BLaER1 (cell line): Measurements from ENCODE around the gene VANGL2.

Source experiments
- H3K27ac ChIP-seq: shearing (Covaris generic); formaldehyde crosslinking; 2 replicates; pipeline ENCODE4 v1.8.1; 2022
- H3K27me3 ChIP-seq: shearing (Covaris generic); formaldehyde crosslinking; 2 replicates; pipeline ENCODE4 v1.8.1; 2022
- H3K36me3 ChIP-seq: shearing (Covaris generic); formaldehyde crosslinking; 2 replicates; pipeline ENCODE4 v1.8.1; 2022
- H3K4me1 ChIP-seq: shearing (Covaris generic); formaldehyde crosslinking; 2 replicates; pipeline ENCODE4 v1.8.1; 2022
- H3K4me2 ChIP-seq: shearing (Covaris generic); formaldehyde crosslinking; 2 replicates; pipeline ENCODE4 v1.8.1; 2022
- H3K4me3 ChIP-seq: shearing (Covaris generic); formaldehyde crosslinking; 2 replicates; pipeline ENCODE4 v1.8.1; 2022
- H3K9ac ChIP-seq: shearing (Covaris generic); formaldehyde crosslinking; 2 replicates; pipeline ENCODE4 v1.8.1; 2022
- H3K9me3 ChIP-seq: shearing (Covaris generic); formaldehyde crosslinking; 2 replicates; pipeline ENCODE4 v1.8.1; 2022
- H4K20me1 ChIP-seq: shearing (Covaris generic); formaldehyde crosslinking; 2 replicates; pipeline ENCODE4 v1.8.1; 2022
- Cebpa-rat ChIP-seq: shearing (Covaris generic); IDR thresholded peaks from 2 replicates; pipeline ENCODE4 v1.8.1; 2022

The VANGL2 gene

GRCh38 chr1:160361814-160362167 lies 38.6 kb upstream of the VANGL2 start:
- Histone ChIP-seq H3K4me1 (peaks cover 38% of the 10 kb centered on the region), H3K4me2 (peak overlapping the region; percentile 8; the same call in 1 of the 2 replicates), H3K27me3 (no peaks in the 10 kb centered on the region), H3K27ac (peak overlapping the region; percentile 33), H3K4me3 (no peak overlapping the region), H4K20me1 (no peaks in the 10 kb centered on the region), H3K9ac (no peak overlapping the region; the same call in 1 of the 2 replicates), H3K9me3 (no peaks in the 10 kb centered on the region), H3K36me3 (peaks cover 34% of the 10 kb centered on the region)
- TF ChIP-seq Cebpa-rat, result no peak

DNA sequence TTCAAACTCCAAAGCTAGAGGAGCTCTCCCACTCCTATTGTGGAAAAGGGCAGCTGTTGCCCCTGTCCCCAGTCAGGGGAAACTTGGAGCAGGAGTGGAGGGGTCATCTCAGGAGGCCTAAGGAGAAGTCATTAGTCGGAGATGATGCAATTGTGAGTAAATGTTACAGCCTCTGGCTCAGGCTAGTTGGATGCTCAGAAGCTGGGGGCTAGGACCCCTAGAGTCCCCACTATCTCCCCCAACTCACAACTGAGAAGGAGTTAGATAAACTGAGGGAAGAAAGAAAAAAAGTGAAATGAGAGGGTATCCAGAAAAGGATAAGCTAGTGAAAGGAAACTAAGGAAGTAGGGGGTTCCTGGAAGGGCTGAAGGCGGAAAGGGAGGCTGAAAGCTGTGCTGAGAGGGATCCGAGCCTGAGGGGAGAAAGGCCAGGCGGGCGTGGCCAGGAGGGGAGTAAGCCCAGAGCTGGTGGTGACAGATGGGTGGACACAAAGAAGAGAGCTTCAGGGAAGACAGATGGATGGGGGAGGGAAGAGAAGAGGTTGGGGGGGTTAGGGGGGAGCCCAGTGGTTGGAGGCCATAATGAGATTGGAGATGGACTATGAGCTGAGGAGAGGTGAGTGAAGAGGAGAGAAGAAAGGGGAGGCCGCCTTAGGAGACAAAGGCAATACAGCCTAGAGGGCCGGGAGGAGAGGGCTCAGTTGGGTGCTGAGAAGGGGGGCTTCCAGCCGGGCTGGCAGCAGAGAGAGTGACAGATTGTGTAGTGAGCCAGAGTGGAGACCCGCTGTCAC lies 38.0 kb upstream of the VANGL2 start:
- Histone ChIP-seq H3K9ac (peak overlapping the region; percentile 34; the same call in 1 of the 2 replicates), H3K4me2 (peak overlapping the region; percentile 8; the same call in 1 of the 2 replicates), H4K20me1 (no peaks in the 10 kb centered on the region), H3K9me3 (no peaks in the 10 kb centered on the region), H3K4me3 (no peak overlapping the region), H3K27me3 (no peaks in the 10 kb centered on the region), H3K27ac (peak overlapping the region; percentile 33), H3K36me3 (peaks cover 28% of the 10 kb centered on the region), H3K4me1 (peaks cover 38% of the 10 kb centered on the region)
- no peak for TF ChIP-seq Cebpa-rat

- Histone ChIP-seq H3K4me1 (peaks cover 38% of the 10 kb centered on the region), H4K20me1 (no peaks in the 10 kb centered on the region), H3K9me3 (no peaks in the 10 kb centered on the region), H3K27ac (0 out of 2 replicates have a peak overlapping the region, but pooled peaks have one; percentile 33), H3K4me3 (no peak overlapping the region), H3K9ac (0 out of 2 replicates have a peak overlapping the region, but pooled peaks have one; percentile 34), H3K27me3 (no peaks in the 10 kb centered on the region), H3K36me3 (peaks cover 22% of the 10 kb centered on the region), H3K4me2 (0 out of 2 replicates have a peak overlapping the region, but pooled peaks have one; percentile 8)
- no peak for TF ChIP-seq Cebpa-rat
Measured at GRCh38 chr1:160363010-160363409, 37.4 kb upstream of the VANGL2 start.

DNA sequence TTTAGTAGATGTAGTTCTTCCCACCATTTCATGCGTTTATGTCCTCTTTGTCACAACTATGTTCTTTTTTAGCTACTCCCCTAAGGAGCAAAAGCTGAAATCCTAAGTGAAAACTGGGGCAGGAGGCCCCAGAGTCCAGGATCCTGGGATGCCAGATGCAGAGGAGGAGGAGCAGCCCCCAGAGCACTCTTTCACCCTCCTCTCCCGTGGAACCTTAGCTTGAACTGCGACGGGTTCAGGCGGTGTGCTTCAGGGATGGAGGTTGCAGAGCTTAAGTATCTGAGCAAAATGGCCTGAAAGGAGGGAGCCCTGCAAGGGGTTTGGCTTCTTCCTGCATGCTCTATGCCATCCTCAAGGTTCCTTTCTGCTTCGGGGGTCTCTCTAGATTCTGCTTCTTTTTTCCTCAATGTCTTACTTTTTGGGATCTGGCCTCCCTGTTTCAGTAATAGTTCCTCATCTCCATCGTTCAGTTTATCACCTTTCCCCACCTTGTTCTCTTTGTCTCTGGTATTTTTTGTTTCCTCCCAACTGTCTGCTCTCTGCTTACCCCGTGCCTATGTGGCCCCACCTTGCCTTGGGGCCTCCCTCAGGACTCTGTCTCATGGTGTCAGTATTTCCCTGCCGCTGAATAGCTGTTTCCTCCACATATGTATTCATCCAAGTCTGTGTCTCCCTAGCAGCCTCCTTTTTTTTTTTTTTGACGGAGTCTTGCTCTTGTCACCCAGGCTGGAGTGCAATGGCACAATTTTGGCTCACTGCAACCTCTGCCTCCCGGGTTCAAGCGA lies 36.2 kb upstream of the VANGL2 start:
- no peaks in the 10 kb centered on the region for H3K27me3 ChIP-seq
- no peak overlapping the region for H3K4me3 ChIP-seq
- H4K20me1 ChIP-seq, result no peaks in the 10 kb centered on the region
- no peak overlapping the region for H3K27ac ChIP-seq
- H3K4me2 ChIP-seq, result no peak overlapping the region
- H3K9me3 ChIP-seq, result no peaks in the 10 kb centered on the region
- TF ChIP-seq Cebpa-rat, result no peak
- H3K36me3 ChIP-seq, result peaks cover 12% of the 10 kb centered on the region
- peaks cover 38% of the 10 kb centered on the region for H3K4me1 ChIP-seq
- no peak overlapping the region for H3K9ac ChIP-seq

- H3K27me3 ChIP-seq, result no peaks in the 10 kb centered on the region
- no peak overlapping the region for H3K4me3 ChIP-seq
- no peak overlapping the region for H3K27ac ChIP-seq
- no peaks in the 10 kb centered on the region for H4K20me1 ChIP-seq
- TF ChIP-seq Cebpa-rat, result no peak
- peaks cover 29% of the 10 kb centered on the region for H3K4me1 ChIP-seq
- H3K4me2 ChIP-seq, result no peak overlapping the region
- H3K9ac ChIP-seq, result no peak overlapping the region
- no peaks in the 10 kb centered on the region for H3K9me3 ChIP-seq
- H3K36me3 ChIP-seq, result peaks cover 7% of the 10 kb centered on the region
Measured at GRCh38 chr1:160365325-160365724, 35.0 kb upstream of the VANGL2 start.

- no peak within 1 kb of the TSS for H3K9ac ChIP-seq
- H3K4me3 ChIP-seq, result no peak within 1 kb of the TSS
- no peak within 1 kb of the TSS for H3K27ac ChIP-seq
- TF ChIP-seq Cebpa-rat, result no peak
- no peaks in the 10 kb centered on the region for H3K36me3 ChIP-seq
- H3K27me3 ChIP-seq, result no peaks in the 10 kb centered on the region
- H4K20me1 ChIP-seq, result no peaks in the 10 kb centered on the region
- H3K9me3 ChIP-seq, result no peaks in the 10 kb centered on the region
- no peak within 1 kb of the TSS for H3K4me2 ChIP-seq
- peaks cover 13% of the 10 kb centered on the region for H3K4me1 ChIP-seq
Measured at GRCh38 chr1:160366731-160367515, 33.4 kb upstream of the VANGL2 start, which contains the start of gene NHLH1. TSS of gene NHLH1 (plus strand) at chr1:160367071. CDS start at chr1:160370732, 3,661 bp downstream.

GRCh38 chr1:160367516-160367900 lies 32.9 kb upstream of the VANGL2 start:
- no peak for TF ChIP-seq Cebpa-rat
- Histone ChIP-seq H3K36me3 (no peaks in the 10 kb centered on the region), H3K4me1 (peaks cover 7% of the 10 kb centered on the region; the same call in 1 of the 2 replicates), H3K9me3 (no peaks in the 10 kb centered on the region), H3K4me3 (no peak overlapping the region), H3K27me3 (no peaks in the 10 kb centered on the region), H4K20me1 (no peaks in the 10 kb centered on the region), H3K4me2 (no peak overlapping the region), H3K9ac (no peak overlapping the region), H3K27ac (no peak overlapping the region)

- Histone ChIP-seq H3K27ac (no peak overlapping the region), H3K4me2 (no peak overlapping the region), H3K4me3 (no peak overlapping the region), H3K9me3 (no peaks in the 10 kb centered on the region), H3K9ac (no peak overlapping the region), H3K27me3 (no peaks in the 10 kb centered on the region), H3K4me1 (peaks cover under 1% of the 10 kb centered on the region; the same call in 1 of the 2 replicates), H3K36me3 (no peaks in the 10 kb centered on the region), H4K20me1 (no peaks in the 10 kb centered on the region)
- TF ChIP-seq Cebpa-rat, result no peak
Measured at GRCh38 chr1:160367934-160368923, 32.1 kb upstream of the VANGL2 start.
